HTR-8/SVneo (cell line): ENCODE measurements around the gene MAML2.

Experiments used
- DNase-seq: peaks from one replicate; pipeline ENCODE4 v3.0.0; 2011; ENCODE audit warnings: low spot score, mixed read lengths; ENCODE audit not compliant: insufficient read length
- FAIRE-seq: peaks from 2 replicates; lab custom pipeline; 2011; peaks lifted over from hg19 to GRCh38; lab: Jason Lieb, UNC

The MAML2 gene

GRCh38 chr11:96340555-96340885 lies 2.5 kb downstream of the MAML2 start:
- FAIRE-seq: no peak
- no peak for DNase-seq

GRCh38 chr11:96339706-96340554 lies 3.1 kb downstream of the MAML2 start:
- FAIRE-seq: no peak
- DNase-seq: no peak

GRCh38 chr11:96338910-96339705 lies 3.9 kb downstream of the MAML2 start:
- DNase-seq: no peak

GRCh38 chr11:96337541-96338431 lies 5.2 kb downstream of the MAML2 start:
- FAIRE-seq (no peak), DNase-seq (no peak)

More at GRCh38 chr11:96338910-96339705, 3.9 kb downstream of the MAML2 start:
- no peak for FAIRE-seq

- FAIRE-seq (no peak), DNase-seq (no peak)
Measured at GRCh38 chr11:96335388-96335787, 7.6 kb downstream of the MAML2 start.

GRCh38 chr11:96334219-96334618 lies 8.8 kb downstream of the MAML2 start:
- FAIRE-seq: no peak

GRCh38 chr11:96333191-96333719 lies 9.7 kb downstream of the MAML2 start:
- DNase-seq (no peak), FAIRE-seq (no peak)

More at GRCh38 chr11:96334219-96334618, 8.8 kb downstream of the MAML2 start:
- no peak for DNase-seq

GRCh38 chr11:96332126-96332771 lies 10.7 kb downstream of the MAML2 start:
- FAIRE-seq (no peak), DNase-seq (no peak)

- DNase-seq (no peak), FAIRE-seq (no peak)
Measured at GRCh38 chr11:96331699-96332116, 11.3 kb downstream of the MAML2 start.

GRCh38 chr11:96330511-96330859 lies 12.5 kb downstream of the MAML2 start:
- FAIRE-seq (no peak), DNase-seq (no peak)

- DNase-seq (no peak), FAIRE-seq (no peak)
Measured at GRCh38 chr11:96329855-96330510, 13.0 kb downstream of the MAML2 start.

GRCh38 chr11:96329419-96329818 lies 13.6 kb downstream of the MAML2 start:
- FAIRE-seq: no peak

GRCh38 chr11:96328395-96329010 lies 14.5 kb downstream of the MAML2 start:
- FAIRE-seq: no peak

More at GRCh38 chr11:96329419-96329818, 13.6 kb downstream of the MAML2 start:
- DNase-seq: no peak

GRCh38 chr11:96326959-96327358 lies 16.0 kb downstream of the MAML2 start:
- no peak for DNase-seq
- no peak for FAIRE-seq

More at GRCh38 chr11:96328395-96329010, 14.5 kb downstream of the MAML2 start:
- no peak for DNase-seq

GRCh38 chr11:96324912-96325311 lies 18.1 kb downstream of the MAML2 start:
- FAIRE-seq: peak; percentile 52
- DNase-seq: peak; percentile 74

GRCh38 chr11:96323642-96323985 lies 19.4 kb downstream of the MAML2 start:
- DNase-seq: no peak
- FAIRE-seq: no peak

GRCh38 chr11:96322775-96323641 lies 20.0 kb downstream of the MAML2 start:
- no peak for FAIRE-seq
- DNase-seq: no peak

- FAIRE-seq (no peak), DNase-seq (no peak)
Measured at GRCh38 chr11:96321091-96321490, 21.9 kb downstream of the MAML2 start.
